ENCODE results near the gene CAPN5.
"Not testable (repeated sequence)": the region's sequence is repeated elsewhere in the genome, so short reads cannot be mapped to it uniquely, and the experiment has no call there.

The CAPN5 gene

DNA sequence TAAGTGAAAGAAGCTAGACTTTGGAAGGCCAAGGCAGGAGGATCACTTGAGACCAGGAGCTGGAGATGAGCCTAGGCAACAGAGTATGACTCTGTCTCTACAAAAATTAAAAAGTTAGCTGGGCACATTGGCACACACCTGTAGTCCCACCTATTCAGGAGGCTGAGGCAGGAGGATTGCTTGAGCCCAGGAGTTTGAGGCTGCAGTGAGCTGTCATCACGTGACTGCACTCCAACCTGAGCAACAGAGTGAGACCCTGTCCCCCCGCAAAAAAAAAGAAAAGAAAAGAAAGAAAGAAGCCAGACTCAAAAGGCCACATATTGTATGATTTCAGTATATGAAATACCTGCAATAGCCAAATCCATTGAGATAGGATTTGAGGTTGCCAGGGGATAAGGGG lies 7.9 kb upstream of the CAPN5 start:
- Histone ChIP-seq H3K9me2 (replicated peaks; ENCODE audit: low read depth, low read length) (no peaks in the 10 kb centered on the region), H3K4me3 (ENCODE audit: low read length, poor library complexity, severe bottlenecking) (no peak overlapping the region), H3K79me2 (ENCODE audit: insufficient read depth, low read length) (no peaks in the 10 kb centered on the region), H3K27me3 (ENCODE audit: insufficient read depth, low read length, poor library complexity, severe bottlenecking) (no peaks in the 10 kb centered on the region), H3K4me1 (ENCODE audit: insufficient read depth, low read length, poor library complexity, severe bottlenecking) (no peaks in the 10 kb centered on the region), H3K36me3 (ENCODE audit: insufficient read depth, low read length) (no peaks in the 10 kb centered on the region), H3K9me3 (ENCODE audit: insufficient read depth, low read depth, low read length) (peaks cover 11% of the 10 kb centered on the region), H4K20me1 (ENCODE audit: insufficient read depth, low read length, poor library complexity, severe bottlenecking) (no peaks in the 10 kb centered on the region), H2AFZ (ENCODE audit: low read length) (no peak overlapping the region), H3K4me2 (ENCODE audit: low read depth, low read length, poor library complexity, severe bottlenecking) (no peak overlapping the region), H3K9ac (ENCODE audit: low read depth, low read length, poor library complexity, severe bottlenecking) (no peak overlapping the region), H3F3A (ENCODE audit: low read depth) (no peaks in the 10 kb centered on the region)
- TF ChIP-seq CTCF (conservative IDR thresholded peaks at IDR 0.05; ENCODE audit: low read length) (no peak), EZH2phosphoT487 (IDR thresholded peaks at IDR 0.05; ENCODE audit: borderline replicate concordance) (no peak)

DNA sequence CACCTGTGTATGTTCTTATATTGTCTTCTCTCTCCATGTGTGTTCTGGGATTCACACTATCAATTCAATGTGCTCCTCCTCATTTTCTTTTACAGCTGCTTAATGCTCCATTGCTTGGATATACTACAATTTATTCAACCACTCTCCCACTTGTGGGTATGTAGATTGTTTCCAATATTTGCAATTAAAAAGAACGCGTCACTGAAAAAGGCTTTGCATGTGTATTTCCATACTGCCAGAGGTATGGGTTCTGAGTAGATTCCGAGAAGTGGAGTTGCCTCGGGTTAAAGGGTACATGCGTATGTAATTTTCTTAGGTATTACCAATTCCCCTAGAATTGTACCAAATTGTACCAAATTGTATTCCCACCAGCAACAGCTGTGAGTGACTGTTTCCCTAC lies 7.0 kb upstream of the CAPN5 start:
- Histone ChIP-seq H3K9ac (ENCODE audit: low read depth, low read length, poor library complexity, severe bottlenecking) (no peak overlapping the region), H3K9me2 (replicated peaks; ENCODE audit: low read depth, low read length) (no peaks in the 10 kb centered on the region), H3K4me2 (ENCODE audit: low read depth, low read length, poor library complexity, severe bottlenecking) (no peak overlapping the region), H3K36me3 (ENCODE audit: insufficient read depth, low read length) (no peaks in the 10 kb centered on the region), H4K20me1 (ENCODE audit: insufficient read depth, low read length, poor library complexity, severe bottlenecking) (no peaks in the 10 kb centered on the region), H3K4me1 (ENCODE audit: insufficient read depth, low read length, poor library complexity, severe bottlenecking) (no peaks in the 10 kb centered on the region), H3F3A (ENCODE audit: low read depth) (no peaks in the 10 kb centered on the region), H3K27me3 (ENCODE audit: insufficient read depth, low read length, poor library complexity, severe bottlenecking) (no peaks in the 10 kb centered on the region), H3K79me2 (ENCODE audit: insufficient read depth, low read length) (no peaks in the 10 kb centered on the region), H3K9me3 (ENCODE audit: insufficient read depth, low read depth, low read length) (peaks cover 11% of the 10 kb centered on the region), H2AFZ (ENCODE audit: low read length) (no peak overlapping the region), H3K4me3 (ENCODE audit: low read length, poor library complexity, severe bottlenecking) (no peak overlapping the region)
- TF ChIP-seq EZH2phosphoT487 (IDR thresholded peaks at IDR 0.05; ENCODE audit: borderline replicate concordance) (no peak), CTCF (conservative IDR thresholded peaks at IDR 0.05; ENCODE audit: low read length) (no peak)

DNA sequence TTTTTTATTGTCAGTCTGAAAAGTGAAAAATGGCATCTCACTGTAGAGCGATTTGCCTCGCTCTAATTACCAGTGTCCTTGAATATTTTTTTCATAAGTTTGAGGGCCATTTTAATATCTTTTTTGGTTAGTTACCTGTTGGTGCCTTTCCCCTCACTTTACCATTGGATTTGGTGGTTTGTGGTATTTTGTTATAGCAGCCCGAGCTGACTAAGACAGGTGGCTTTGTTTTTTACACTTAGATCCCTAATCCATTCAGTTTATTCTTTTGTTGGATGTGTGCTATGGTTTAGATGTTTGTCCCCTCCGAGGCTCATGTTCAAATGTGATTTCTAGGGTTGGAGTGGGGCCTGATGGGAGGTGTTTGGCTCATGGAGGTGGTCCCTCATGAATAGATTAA lies 6.5 kb upstream of the CAPN5 start:
- no peaks in the 10 kb centered on the region for H3K4me1 ChIP-seq (ENCODE audit: insufficient read depth, low read length, poor library complexity, severe bottlenecking)
- no peaks in the 10 kb centered on the region for H4K20me1 ChIP-seq (ENCODE audit: insufficient read depth, low read length, poor library complexity, severe bottlenecking)
- no peak for TF ChIP-seq CTCF (conservative IDR thresholded peaks at IDR 0.05; ENCODE audit: low read length)
- TF ChIP-seq EZH2phosphoT487 (IDR thresholded peaks at IDR 0.05; ENCODE audit: borderline replicate concordance) = no peak
- H3K9ac ChIP-seq (ENCODE audit: low read depth, low read length, poor library complexity, severe bottlenecking) = no peak overlapping the region
- H3F3A ChIP-seq (ENCODE audit: low read depth) = no peaks in the 10 kb centered on the region
- no peaks in the 10 kb centered on the region for H3K27me3 ChIP-seq (ENCODE audit: insufficient read depth, low read length, poor library complexity, severe bottlenecking)
- no peaks in the 10 kb centered on the region for H3K9me2 ChIP-seq (replicated peaks; ENCODE audit: low read depth, low read length)
- H3K79me2 ChIP-seq (ENCODE audit: insufficient read depth, low read length) = no peaks in the 10 kb centered on the region
- H2AFZ ChIP-seq (ENCODE audit: low read length) = no peak overlapping the region
- H3K4me3 ChIP-seq (ENCODE audit: low read length, poor library complexity, severe bottlenecking) = no peak overlapping the region
- peaks cover 11% of the 10 kb centered on the region for H3K9me3 ChIP-seq (ENCODE audit: insufficient read depth, low read depth, low read length)
- no peaks in the 10 kb centered on the region for H3K36me3 ChIP-seq (ENCODE audit: insufficient read depth, low read length)
- no peak overlapping the region for H3K4me2 ChIP-seq (ENCODE audit: low read depth, low read length, poor library complexity, severe bottlenecking)

GRCh38 chr11:77061258-77061657 lies 5.5 kb upstream of the CAPN5 start:
- H3K79me2 ChIP-seq (ENCODE audit: insufficient read depth, low read length); H3K9me3 ChIP-seq (ENCODE audit: insufficient read depth, low read depth, low read length); H3K9me2 ChIP-seq (replicated peaks; ENCODE audit: low read depth, low read length); H3K4me1 ChIP-seq (ENCODE audit: insufficient read depth, low read length, poor library complexity, severe bottlenecking); H3K4me3 ChIP-seq (ENCODE audit: low read length, poor library complexity, severe bottlenecking); H3K27me3 ChIP-seq (ENCODE audit: insufficient read depth, low read length, poor library complexity, severe bottlenecking); H3F3A ChIP-seq (ENCODE audit: low read depth); H2AFZ ChIP-seq (ENCODE audit: low read length); H3K9ac ChIP-seq (ENCODE audit: low read depth, low read length, poor library complexity, severe bottlenecking); H3K4me2 ChIP-seq (ENCODE audit: low read depth, low read length, poor library complexity, severe bottlenecking); H3K36me3 ChIP-seq (ENCODE audit: insufficient read depth, low read length); H4K20me1 ChIP-seq (ENCODE audit: insufficient read depth, low read length, poor library complexity, severe bottlenecking): not testable (repeated sequence)
